Measurements from ENCODE around the gene LYZL1.

LYZL1 gene

DNA sequence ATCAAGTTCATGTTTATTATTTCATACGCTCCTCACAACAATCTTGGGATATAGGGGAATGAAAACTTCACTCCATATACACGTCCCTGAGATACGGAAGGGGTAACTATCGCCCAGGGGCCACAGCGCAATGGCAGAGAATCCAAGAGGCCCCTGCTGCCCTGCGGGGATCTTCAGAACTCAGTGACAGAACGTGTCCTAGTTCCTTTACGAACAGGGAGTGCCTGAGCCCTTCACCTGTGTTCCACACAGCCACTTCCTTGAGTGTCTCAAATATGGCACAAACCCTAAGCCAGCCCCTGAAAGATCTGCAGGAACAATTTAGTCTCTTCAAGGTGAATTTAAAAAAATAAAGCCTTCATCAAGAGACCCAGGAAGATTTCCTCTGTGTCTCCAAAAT lies 25.9 kb downstream of the LYZL1 start:
- no peak overlapping the region for H3K14ac ChIP-seq (ENCODE audit: low read length)
- no peak overlapping the region for H2AK5ac ChIP-seq (ENCODE audit: low read depth, low read length)
- H3K4me1 ChIP-seq (ENCODE audit: control insufficient read depth in 2 of 2, insufficient read depth in 1 of 2, low read depth in 1 of 2, low read length in 2 of 2), result peaks cover 0 to 5% of the 10 kb centered on the region in 2 donors
- H3K79me1 ChIP-seq (ENCODE audit: low read depth, low read length), result no peaks in the 10 kb centered on the region
- no peak overlapping the region for H3K27ac ChIP-seq (replicated peaks; ENCODE audit: low read length)
- no peak overlapping the region for H4K8ac ChIP-seq (ENCODE audit: low read depth, low read length)
- H2BK15ac ChIP-seq (ENCODE audit: low read length), result no peak overlapping the region
- no peak overlapping the region for H3K4me2 ChIP-seq (ENCODE audit: insufficient read depth, low read length, poor library complexity, severe bottlenecking)
- no peak overlapping the region for H3K9ac ChIP-seq (ENCODE audit: low read depth, low read length, poor library complexity)
- no peaks in the 10 kb centered on the region for H3K36me3 ChIP-seq (replicated peaks in 1 of 2; ENCODE audit: control insufficient read depth in 2 of 2, insufficient read depth in 2 of 2, low read length in 2 of 2)
- H3K27me3 ChIP-seq (ENCODE audit: control insufficient read depth in 3 of 3, insufficient read depth in 3 of 3, low read depth in 1 of 3, low read length in 3 of 3), result peaks cover 0 to 16% (median 0%) of the 10 kb centered on the region in 3 experiments
- no peak overlapping the region for H3K4me3 ChIP-seq (ENCODE audit: low read length in 2 of 2)
- no peak overlapping the region for H3K23ac ChIP-seq (ENCODE audit: low read depth, low read length, poor library complexity)
- DNase-seq (ENCODE audit: low spot score), result no peak
- no peak overlapping the region for H3K4ac ChIP-seq (ENCODE audit: low read length)
- H2BK120ac ChIP-seq (ENCODE audit: low read depth, low read length), result no peak overlapping the region
- no peak overlapping the region for H2BK5ac ChIP-seq (ENCODE audit: low read length)
- no peak overlapping the region for H2AFZ ChIP-seq (ENCODE audit: low read length)
- no CpG with 5 or more reads among the region's 8 CpGs for WGBS, 2 donors (ENCODE audit: extremely low coverage in 2 of 2, insufficient read length in 2 of 2, insufficient replicate concordance in 1 of 2)
- no peaks in the 10 kb centered on the region for H3K9me3 ChIP-seq (replicated peaks in 1 of 2; ENCODE audit: control insufficient read depth in 2 of 2, insufficient read depth in 1 of 2, low read depth in 1 of 2, low read length in 2 of 2)
- H2BK12ac ChIP-seq (ENCODE audit: low read length), result no peak overlapping the region
- H3K18ac ChIP-seq (ENCODE audit: low read length), result no peak overlapping the region
- no peak overlapping the region for H4K91ac ChIP-seq (ENCODE audit: low read depth, low read length, poor library complexity)

DNA sequence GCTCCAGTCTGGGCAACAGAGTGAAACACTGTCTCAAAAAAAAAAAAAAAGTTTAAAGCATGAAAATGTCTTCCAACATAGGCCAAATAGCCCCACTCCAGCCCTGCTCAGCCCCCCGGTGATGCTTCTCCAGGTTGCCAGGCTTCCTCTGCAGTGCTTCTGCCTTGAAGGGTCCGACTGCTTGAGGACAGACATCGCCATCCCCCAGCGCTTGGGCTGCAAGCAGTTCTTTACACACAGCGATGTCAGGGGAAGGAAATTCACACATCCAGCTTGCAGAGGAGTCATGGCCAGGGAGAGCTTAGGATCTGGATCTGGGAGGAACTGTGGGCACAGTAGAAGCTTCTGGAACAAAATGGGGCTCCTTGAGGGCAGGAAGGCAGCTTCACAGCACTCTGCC lies 26.9 kb downstream of the LYZL1 start:
- no peaks in the 10 kb centered on the region for H3K79me1 ChIP-seq (ENCODE audit: low read depth, low read length)
- H2BK5ac ChIP-seq (ENCODE audit: low read length), result no peak overlapping the region
- H4K91ac ChIP-seq (ENCODE audit: low read depth, low read length, poor library complexity), result no peak overlapping the region
- H3K36me3 ChIP-seq (replicated peaks in 1 of 2; ENCODE audit: control insufficient read depth in 2 of 2, insufficient read depth in 2 of 2, low read length in 2 of 2), result no peaks in the 10 kb centered on the region
- no peak overlapping the region for H2BK120ac ChIP-seq (ENCODE audit: low read depth, low read length)
- no peak overlapping the region for H3K4ac ChIP-seq (ENCODE audit: low read length)
- no peak overlapping the region for H2AFZ ChIP-seq (ENCODE audit: low read length)
- H4K8ac ChIP-seq (ENCODE audit: low read depth, low read length), result no peak overlapping the region
- peaks cover 0 to 19% (median 0%) of the 10 kb centered on the region in 3 experiments for H3K27me3 ChIP-seq (ENCODE audit: control insufficient read depth in 3 of 3, insufficient read depth in 3 of 3, low read depth in 1 of 3, low read length in 3 of 3)
- H3K4me2 ChIP-seq (ENCODE audit: insufficient read depth, low read length, poor library complexity, severe bottlenecking), result no peak overlapping the region
- no peak for DNase-seq (ENCODE audit: low spot score)
- H2BK12ac ChIP-seq (ENCODE audit: low read length), result no peak overlapping the region
- H3K4me1 ChIP-seq (ENCODE audit: control insufficient read depth in 2 of 2, insufficient read depth in 1 of 2, low read depth in 1 of 2, low read length in 2 of 2), result peaks cover 0 to 5% of the 10 kb centered on the region in 2 donors
- H3K9me3 ChIP-seq (replicated peaks in 1 of 2; ENCODE audit: control insufficient read depth in 2 of 2, insufficient read depth in 1 of 2, low read depth in 1 of 2, low read length in 2 of 2), result no peaks in the 10 kb centered on the region
- no peak overlapping the region for H3K23ac ChIP-seq (ENCODE audit: low read depth, low read length, poor library complexity)
- H3K18ac ChIP-seq (ENCODE audit: low read length), result peak overlapping the region; percentile 62
- no peak overlapping the region for H3K9ac ChIP-seq (ENCODE audit: low read depth, low read length, poor library complexity)
- H3K4me3 ChIP-seq (ENCODE audit: low read length in 2 of 2), result no peak overlapping the region
- H3K27ac ChIP-seq (replicated peaks; ENCODE audit: low read length), result no peak overlapping the region
- WGBS, 2 donors (ENCODE audit: extremely low coverage in 2 of 2, insufficient read length in 2 of 2, insufficient replicate concordance in 1 of 2), result no CpG with 5 or more reads among the region's 5 CpGs
- H3K14ac ChIP-seq (ENCODE audit: low read length), result no peak overlapping the region
- no peak overlapping the region for H2AK5ac ChIP-seq (ENCODE audit: low read depth, low read length)
- H2BK15ac ChIP-seq (ENCODE audit: low read length), result no peak overlapping the region

GRCh38 chr10:29316308-29317026 lies 27.6 kb downstream of the LYZL1 start:
- H2BK15ac ChIP-seq (ENCODE audit: low read length), result no peak overlapping the region
- H2AK5ac ChIP-seq (ENCODE audit: low read depth, low read length), result no peak overlapping the region
- H4K8ac ChIP-seq (ENCODE audit: low read depth, low read length), result no peak overlapping the region
- no peaks in the 10 kb centered on the region for H3K9me3 ChIP-seq (replicated peaks in 1 of 2; ENCODE audit: control insufficient read depth in 2 of 2, insufficient read depth in 1 of 2, low read depth in 1 of 2, low read length in 2 of 2)
- no peak overlapping the region for H2BK120ac ChIP-seq (ENCODE audit: low read depth, low read length)
- no peaks in the 10 kb centered on the region for H3K36me3 ChIP-seq (replicated peaks in 1 of 2; ENCODE audit: control insufficient read depth in 2 of 2, insufficient read depth in 2 of 2, low read length in 2 of 2)
- no peak for DNase-seq (ENCODE audit: low spot score)
- H3K9ac ChIP-seq (ENCODE audit: low read depth, low read length, poor library complexity), result no peak overlapping the region
- WGBS, 2 donors (ENCODE audit: extremely low coverage in 2 of 2, insufficient read length in 2 of 2, insufficient replicate concordance in 1 of 2), result no CpG with 5 or more reads among the region's 8 CpGs
- no peak overlapping the region for H3K4me3 ChIP-seq (ENCODE audit: low read length in 2 of 2)
- no peak overlapping the region for H2BK12ac ChIP-seq (ENCODE audit: low read length)
- no peak overlapping the region for H3K18ac ChIP-seq (ENCODE audit: low read length)
- H3K79me1 ChIP-seq (ENCODE audit: low read depth, low read length), result no peaks in the 10 kb centered on the region
- no peak overlapping the region for H3K14ac ChIP-seq (ENCODE audit: low read length)
- peaks cover 0 to 19% (median 0%) of the 10 kb centered on the region in 3 experiments for H3K27me3 ChIP-seq (ENCODE audit: control insufficient read depth in 3 of 3, insufficient read depth in 3 of 3, low read depth in 1 of 3, low read length in 3 of 3)
- no peak overlapping the region for H3K23ac ChIP-seq (ENCODE audit: low read depth, low read length, poor library complexity)
- no peak overlapping the region for H3K4ac ChIP-seq (ENCODE audit: low read length)
- H2BK5ac ChIP-seq (ENCODE audit: low read length), result no peak overlapping the region
- H3K4me1 ChIP-seq (ENCODE audit: control insufficient read depth in 2 of 2, insufficient read depth in 1 of 2, low read depth in 1 of 2, low read length in 2 of 2), result peaks cover 0 to 5% of the 10 kb centered on the region in 2 donors
- H2AFZ ChIP-seq (ENCODE audit: low read length), result no peak overlapping the region
- no peak overlapping the region for H3K4me2 ChIP-seq (ENCODE audit: insufficient read depth, low read length, poor library complexity, severe bottlenecking)
- no peak overlapping the region for H3K27ac ChIP-seq (replicated peaks; ENCODE audit: low read length)
- no peak overlapping the region for H4K91ac ChIP-seq (ENCODE audit: low read depth, low read length, poor library complexity)

- WGBS, 2 donors (ENCODE audit: extremely low coverage in 2 of 2, insufficient read length in 2 of 2, insufficient replicate concordance in 1 of 2), result no CpG with 5 or more reads among the region's 2 CpGs
- H4K91ac ChIP-seq (ENCODE audit: low read depth, low read length, poor library complexity), result no peak overlapping the region
- H3K4me1 ChIP-seq (ENCODE audit: control insufficient read depth in 2 of 2, insufficient read depth in 1 of 2, low read depth in 1 of 2, low read length in 2 of 2), result peaks cover 0 to 5% of the 10 kb centered on the region in 2 donors
- no peak overlapping the region for H3K4me3 ChIP-seq (ENCODE audit: low read length in 2 of 2)
- H3K27me3 ChIP-seq (ENCODE audit: control insufficient read depth in 3 of 3, insufficient read depth in 3 of 3, low read depth in 1 of 3, low read length in 3 of 3), result peaks cover 0 to 19% (median 0%) of the 10 kb centered on the region in 3 experiments
- DNase-seq (ENCODE audit: low spot score), result no peak
- H3K9me3 ChIP-seq (replicated peaks in 1 of 2; ENCODE audit: control insufficient read depth in 2 of 2, insufficient read depth in 1 of 2, low read depth in 1 of 2, low read length in 2 of 2), result no peaks in the 10 kb centered on the region
- H2BK5ac ChIP-seq (ENCODE audit: low read length), result no peak overlapping the region
- no peak overlapping the region for H3K18ac ChIP-seq (ENCODE audit: low read length)
- H3K4ac ChIP-seq (ENCODE audit: low read length), result no peak overlapping the region
- H2AFZ ChIP-seq (ENCODE audit: low read length), result no peak overlapping the region
- no peak overlapping the region for H2BK15ac ChIP-seq (ENCODE audit: low read length)
- H3K23ac ChIP-seq (ENCODE audit: low read depth, low read length, poor library complexity), result no peak overlapping the region
- H3K79me1 ChIP-seq (ENCODE audit: low read depth, low read length), result no peaks in the 10 kb centered on the region
- no peak overlapping the region for H2BK12ac ChIP-seq (ENCODE audit: low read length)
- H2AK5ac ChIP-seq (ENCODE audit: low read depth, low read length), result no peak overlapping the region
- H2BK120ac ChIP-seq (ENCODE audit: low read depth, low read length), result no peak overlapping the region
- H3K14ac ChIP-seq (ENCODE audit: low read length), result no peak overlapping the region
- no peaks in the 10 kb centered on the region for H3K36me3 ChIP-seq (replicated peaks in 1 of 2; ENCODE audit: control insufficient read depth in 2 of 2, insufficient read depth in 2 of 2, low read length in 2 of 2)
- no peak overlapping the region for H4K8ac ChIP-seq (ENCODE audit: low read depth, low read length)
- no peak overlapping the region for H3K4me2 ChIP-seq (ENCODE audit: insufficient read depth, low read length, poor library complexity, severe bottlenecking)
- no peak overlapping the region for H3K9ac ChIP-seq (ENCODE audit: low read depth, low read length, poor library complexity)
- no peak overlapping the region for H3K27ac ChIP-seq (replicated peaks; ENCODE audit: low read length)
Measured at GRCh38 chr10:29317027-29317420, 28.2 kb downstream of the LYZL1 start.
